H1 (cell line): ENCODE measurements around the gene HAT1. TPM values are rescaled to one million over a fixed set of nuclear protein-coding genes. Genes with fewer than 3 reads are reported as not detected.
"Not testable (repeated sequence)": the region's sequence is repeated elsewhere in the genome, so short reads cannot be mapped to it uniquely, and the experiment has no call there.

Experiments used
- CTCF ChIA-PET: fragments of 300-600 bp; sonication (Branson Sonifier 250); formaldehyde crosslinking; loops from one replicate; lab custom pipeline; 2021; ENCODE audit not compliant: partially characterized antibody; lab: Charles Lee
- POLR2A ChIA-PET: fragments of 300-600 bp; sonication (Branson Sonifier 250); formaldehyde crosslinking; loops from one replicate; lab custom pipeline; 2021; ENCODE audit warnings: inconsistent platforms; ENCODE audit not compliant: partially characterized antibody; lab: Charles Lee
- DNase-seq, 2 experiments: peaks; one replicate each; pipeline versions ENCODE4 v3.0.0 to v3.0.0-alpha.2; 2010 to 2022; ENCODE audit warnings: low spot score in 2 of 2, low read depth in 1 of 2, mixed read lengths in 1 of 2
- FAIRE-seq: peaks from 2 replicates; lab custom pipeline; 2011; peaks lifted over from hg19 to GRCh38; lab: Jason Lieb, UNC
- H2AFZ ChIP-seq: 2 replicates; pipeline ENCODE4 v1.8.1; 2012; ENCODE audit warnings: low read length, inconsistent platforms
- H2AK5ac ChIP-seq: 2 replicates; pipeline ENCODE4 v1.6.1; 2013; ENCODE audit warnings: low read depth, low read length
- H2BK120ac ChIP-seq: replicated peaks from 2 replicates; pipeline ENCODE3; 2013; ENCODE audit warnings: low read depth, low read length, inconsistent platforms
- H2BK12ac ChIP-seq: 2 replicates; pipeline ENCODE4 v1.6.1; 2013; ENCODE audit warnings: low read depth, low read length
- H2BK15ac ChIP-seq: 2 replicates; pipeline ENCODE4 v1.6.1; 2013; ENCODE audit warnings: low read length
- H2BK20ac ChIP-seq: 2 replicates; pipeline ENCODE4 v1.6.1; 2013; ENCODE audit warnings: low read length
- H2BK5ac ChIP-seq: 2 replicates; pipeline ENCODE4 v1.6.1; 2013; ENCODE audit warnings: low read depth, low read length
- H3K14ac ChIP-seq: 2 replicates; pipeline ENCODE4 v1.6.1; 2013; ENCODE audit warnings: inconsistent platforms; ENCODE audit not compliant: insufficient read length
- H3K18ac ChIP-seq: 2 replicates; pipeline ENCODE4 v1.6.1; 2013; ENCODE audit warnings: low read length; ENCODE audit errors: extremely low read depth
- H3K23ac ChIP-seq: 2 replicates; pipeline ENCODE4 v1.6.1; 2013; ENCODE audit warnings: inconsistent platforms; ENCODE audit not compliant: insufficient read length
- H3K23me2 ChIP-seq: 2 replicates; pipeline ENCODE4 v1.6.1; 2013; ENCODE audit warnings: low read depth, low read length
- H3K27ac ChIP-seq: 2 replicates; pipeline ENCODE4 v1.6.1; 2011; ENCODE audit warnings: low read depth, low read length, inconsistent platforms
- H3K27me3 ChIP-seq, 4 experiments: replicated peaks in 1 of 4; 1 replicate in 1 of 4; 2 replicates in 3 of 4; pipeline versions ENCODE4 v1.6.1 to v1.8.1; 2011 to 2013; ENCODE audit warnings: low read length in 3 of 4, mild to moderate bottlenecking in 3 of 4, inconsistent platforms in 2 of 4, mixed read lengths in 2 of 4, moderate library complexity in 1 of 4; ENCODE audit not compliant: control insufficient read depth in 3 of 4, insufficient read depth in 3 of 4; ENCODE audit errors: extremely low read depth in 1 of 4
- H3K36me3 ChIP-seq, 4 experiments: 2 replicates each; pipeline versions ENCODE4 v1.6.1 to v1.8.1; 2011 to 2013; ENCODE audit warnings: mild to moderate bottlenecking in 4 of 4, low read length in 3 of 4, moderate library complexity in 2 of 4, control low read depth in 1 of 4, inconsistent platforms in 1 of 4; ENCODE audit not compliant: insufficient read depth in 4 of 4, control insufficient read depth in 2 of 4
- H3K4ac ChIP-seq: replicated peaks from 2 replicates; pipeline ENCODE3; 2013; ENCODE audit warnings: low read length, low read depth, mixed read lengths, inconsistent platforms; ENCODE audit not compliant: insufficient read length
- H3K4me1 ChIP-seq, 4 experiments: replicated peaks in 1 of 4; 1 replicate in 1 of 4; 2 replicates in 3 of 4; pipeline versions ENCODE4 v1.6.1 to v1.8.1; 2011 to 2013; ENCODE audit warnings: low read length in 3 of 4, inconsistent platforms in 2 of 4, mixed read lengths in 1 of 4; ENCODE audit not compliant: insufficient read depth in 4 of 4, control insufficient read depth in 3 of 4
- H3K4me2 ChIP-seq, 2 experiments: 2 replicates each; pipeline versions ENCODE4 v1.6.1 to v1.8.1; 2011 to 2013; ENCODE audit warnings: low read depth in 2 of 2, low read length in 2 of 2, control low read depth in 1 of 2, inconsistent platforms in 1 of 2, mild to moderate bottlenecking in 1 of 2; ENCODE audit not compliant: insufficient read depth in 1 of 2
- H3K4me3 ChIP-seq, 4 experiments: fragments of 200-600, 300-600 bp in 1 of 4; sonication (generic), shearing (Covaris generic), sonication (Bioruptor Twin) in 1 of 4; 2 replicates each; pipeline versions ENCODE4 v1.5.1 to v1.8.1; 2011 to 2016; ENCODE audit warnings: low read length in 4 of 4, low read depth in 3 of 4, control low read depth in 2 of 4, inconsistent platforms in 2 of 4, mild to moderate bottlenecking in 2 of 4, mixed read lengths in 1 of 4, moderate library complexity in 1 of 4; ENCODE audit not compliant: insufficient read depth in 2 of 4; ENCODE audit errors: extremely low read depth in 1 of 4
- H3K56ac ChIP-seq: replicated peaks from 2 replicates; pipeline ENCODE3; 2013; ENCODE audit warnings: low read depth, mild to moderate bottlenecking, mixed read lengths, low read length, inconsistent platforms; ENCODE audit not compliant: insufficient read length
- H3K79me1 ChIP-seq: 2 replicates; pipeline ENCODE4 v1.6.1; 2013; ENCODE audit warnings: low read depth, low read length, control low read depth
- H3K79me2 ChIP-seq, 2 experiments: 2 replicates each; pipeline versions ENCODE4 v1.6.1 to v1.8.1; 2012 to 2013; ENCODE audit warnings: low read length in 2 of 2, mild to moderate bottlenecking in 2 of 2, inconsistent platforms in 1 of 2; ENCODE audit not compliant: insufficient read depth in 2 of 2, control insufficient read depth in 1 of 2
- H3K9ac ChIP-seq, 4 experiments: replicated peaks in 1 of 4; 1 replicate in 1 of 4; 2 replicates in 3 of 4; pipeline versions ENCODE4 v1.6.1 to v1.8.1; 2011 to 2013; ENCODE audit warnings: low read depth in 3 of 4, low read length in 3 of 4, control low read depth in 2 of 4, mild to moderate bottlenecking in 2 of 4, moderate library complexity in 2 of 4, inconsistent platforms in 1 of 4; ENCODE audit errors: extremely low read depth in 1 of 4
- H3K9me3 ChIP-seq, 2 experiments: 2 replicates each; pipeline versions ENCODE4 v1.6.1 to v1.8.1; 2012 to 2013; ENCODE audit warnings: mild to moderate bottlenecking in 2 of 2, moderate library complexity in 2 of 2, control low read depth in 1 of 2, inconsistent platforms in 1 of 2, low read depth in 1 of 2, low read length in 1 of 2, mixed read lengths in 1 of 2; ENCODE audit not compliant: insufficient read depth in 2 of 2
- H4K20me1 ChIP-seq, 2 experiments: replicated peaks in 1 of 2; 2 replicates each; pipeline versions ENCODE3 to v1.8.1; 2011 to 2013; ENCODE audit warnings: inconsistent platforms in 2 of 2, low read length in 2 of 2, mild to moderate bottlenecking in 1 of 2; ENCODE audit not compliant: insufficient read depth in 2 of 2, control insufficient read depth in 1 of 2
- H4K5ac ChIP-seq: 2 replicates; pipeline ENCODE4 v1.6.1; 2013; ENCODE audit warnings: low read length, low read depth, mixed read lengths, inconsistent platforms; ENCODE audit not compliant: insufficient read length
- H4K8ac ChIP-seq: 2 replicates; pipeline ENCODE4 v1.8.0; 2013; ENCODE audit warnings: mild to moderate bottlenecking, moderate library complexity, low read length, inconsistent platforms; ENCODE audit not compliant: insufficient read depth; ENCODE audit errors: extremely low read depth
- H4K91ac ChIP-seq: replicated peaks from 2 replicates; pipeline ENCODE3; 2013; ENCODE audit warnings: low read length, mixed read lengths, inconsistent platforms; ENCODE audit not compliant: insufficient read length
- WGBS, 2 experiments: shearing (Covaris generic) in 1 of 2; methylation state at CpG; one replicate each; pipeline versions ENCODE4 v1.1.6 to v1.1.7; 2013 to 2015; ENCODE audit warnings: low lambda C conversion rate in 2 of 2, mixed read lengths in 2 of 2, inconsistent platforms in 1 of 2, low coverage in 1 of 2, missing lambda C conversion rate in 1 of 2; ENCODE audit not compliant: insufficient replicate concordance in 2 of 2, insufficient coverage in 1 of 2, insufficient read length in 1 of 2; ENCODE audit errors: extremely low coverage in 1 of 2, missing lambda C conversion rate in 1 of 2; 5-methylcytosine and 5-hydroxymethylcytosine counted together
- polyA plus RNA-seq, 7 experiments: library from polyadenylated mRNA; depleted of rRNA in 3 of 7; stranded (reverse) in 5 of 7; unstranded in 2 of 7; fragments of >200 nt in 5 of 7; fragments of 200-250 nt in 2 of 7; gene quantifications; 1 replicate in 5 of 7; 2 replicates in 1 of 7; 4 replicates in 1 of 7; pipeline versions ENCODE4 v1.2.1 to v1.2.3, GENCODE V29; 2011 to 2013; ENCODE audit warnings: missing spikeins in 2 of 7, mixed read lengths in 2 of 7
- total RNA-seq: library from RNA; stranded (reverse); fragmentation: NEBNext Ultra II Directional; extraction: Animal tissue kit (Norgen Biotek cat#: 25700); gene quantifications from 2 replicates; pipeline ENCODE4 v1.2.1, GENCODE V29; 2021

Gene HAT1
- total and polyA plus RNA-seq, 2 of the 8 experiments (the other 6 are each of a cell fraction or from before 2014, with no cell fraction given), result 44.6 to 74.2 TPM

DNA sequence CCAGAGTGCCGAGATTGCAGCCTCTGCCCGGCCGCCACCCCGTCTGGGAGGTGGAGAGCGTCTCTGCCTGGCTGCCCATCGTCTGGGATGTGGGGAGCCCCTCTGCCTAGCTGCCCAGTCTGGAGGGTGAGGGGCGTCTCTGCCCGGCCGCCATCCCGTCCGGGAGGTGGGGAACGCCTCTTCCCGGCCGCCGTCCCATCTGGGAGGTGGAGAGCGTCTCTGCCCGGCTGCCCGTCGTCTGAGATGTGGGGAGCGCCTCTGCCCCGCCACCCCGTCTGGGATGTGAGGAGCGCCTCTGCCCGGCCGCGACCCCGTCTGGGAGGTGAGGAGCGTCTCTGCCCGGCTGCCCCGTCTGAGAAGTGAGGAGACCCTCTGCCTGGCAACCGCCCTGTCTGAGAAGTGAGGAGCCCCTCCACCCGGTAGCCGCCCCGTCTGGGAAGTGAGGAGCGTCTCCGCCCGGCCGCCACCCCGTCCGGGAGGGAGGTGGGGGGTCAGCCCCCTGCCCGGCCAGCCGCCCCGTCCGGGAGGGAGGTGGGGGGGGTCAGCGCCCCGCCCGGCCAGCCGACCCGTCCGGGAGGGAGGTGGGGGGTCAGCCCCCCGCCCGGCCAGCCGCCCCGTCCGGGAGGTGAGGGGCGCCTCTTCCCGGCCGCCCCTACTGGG, 22.5 kb upstream of the HAT1 start:
- H2BK120ac ChIP-seq, H3K23ac ChIP-seq, H3K27ac ChIP-seq, H4K5ac ChIP-seq, DNase-seq, H3K18ac ChIP-seq, H3K4ac ChIP-seq, H3K27me3 ChIP-seq, H3K79me2 ChIP-seq, CTCF ChIA-PET, H2BK15ac ChIP-seq, H3K56ac ChIP-seq, H3K79me1 ChIP-seq, H3K4me3 ChIP-seq, H3K4me1 ChIP-seq, POLR2A ChIA-PET, H2BK5ac ChIP-seq, H3K36me3 ChIP-seq, H3K23me2 ChIP-seq, H3K14ac ChIP-seq, H2BK20ac ChIP-seq, H4K20me1 ChIP-seq, H3K4me2 ChIP-seq, FAIRE-seq, H4K8ac ChIP-seq, H4K91ac ChIP-seq, H2AFZ ChIP-seq, H2AK5ac ChIP-seq, H2BK12ac ChIP-seq, H3K9ac ChIP-seq: not testable (repeated sequence)
- H3K9me3 ChIP-seq, result peaks cover 0 to 11% of the 10 kb centered on the region in 2 experiments; a peak in 2 of 4 replicates
- no CpG with 5 or more reads among the region's 58 CpGs for WGBS, 2 experiments
